Renal pelvis (tissue), 4 donors: ENCODE measurements around the gene KLHL8. TPM values are rescaled to one million over a fixed set of nuclear protein-coding genes. Genes with fewer than 3 reads are reported as not detected.
"Not testable (repeated sequence)": the region's sequence is repeated elsewhere in the genome, so short reads cannot be mapped to it uniquely, and the experiment has no call there.

Experiments used
- DNase-seq: peaks from one replicate; pipeline ENCODE4 v3.0.0-alpha.2; 2013
- polyA plus RNA-seq, 3 donors: library from polyadenylated mRNA; unstranded; fragments of 120-200 nt; gene quantifications; one replicate each; pipeline ENCODE4 v1.2.1, GENCODE V29; 2013; ENCODE audit not compliant: insufficient read length in 3 of 3

The KLHL8 gene
- polyA plus RNA-seq, 3 donors = 13.6 to 24.2 (median 15.6) TPM

DNA sequence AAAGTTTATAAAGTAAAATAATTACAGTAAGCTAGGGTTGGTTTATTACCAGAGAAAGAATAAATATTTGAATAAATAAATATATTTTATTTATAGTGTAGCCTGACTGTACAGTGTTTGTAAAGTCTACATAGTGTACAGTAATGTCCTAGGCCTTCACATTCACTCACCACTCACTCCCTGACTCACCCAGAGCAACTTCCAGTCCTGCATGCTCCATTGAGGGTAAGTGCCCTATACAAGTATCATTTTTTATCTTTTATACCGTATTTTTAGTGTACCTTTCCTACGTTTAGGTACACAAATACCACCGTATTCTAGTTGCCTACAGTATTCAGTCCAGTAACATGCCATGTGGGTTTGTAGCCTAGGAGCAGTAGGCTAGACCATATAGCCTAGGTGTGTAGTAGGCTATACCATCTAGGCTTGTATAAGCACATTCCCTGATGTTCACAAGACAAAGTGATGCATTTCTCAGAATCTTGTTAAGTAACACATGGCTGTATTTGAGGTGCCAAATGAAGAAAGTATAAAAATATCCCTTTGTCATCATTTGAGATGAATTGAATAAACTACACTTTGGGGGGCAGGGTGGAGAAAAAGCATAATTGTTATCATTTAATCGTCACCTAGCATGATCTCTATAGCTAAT is 14.7 kb upstream of the KLHL8 start:
- no peak for DNase-seq

DNA sequence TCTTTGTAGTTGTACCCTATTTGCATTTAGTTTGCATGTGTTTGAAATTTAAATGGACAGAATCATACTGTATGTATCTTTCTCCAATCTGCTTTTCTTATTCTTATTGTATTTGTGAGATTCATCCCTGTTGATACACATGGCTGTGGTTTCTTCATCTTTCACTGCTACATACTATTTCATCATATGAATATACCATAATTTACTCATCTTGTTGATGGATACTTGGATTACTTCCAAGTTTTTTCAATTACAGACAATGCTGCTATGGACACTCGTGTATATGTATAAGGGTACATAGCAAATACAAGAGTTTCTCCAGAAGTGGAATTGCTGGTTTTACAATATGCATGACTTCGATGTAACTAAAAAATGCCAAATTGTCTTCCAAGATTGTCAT is 11.8 kb upstream of the KLHL8 start:
- no peak for DNase-seq

GRCh38 chr4:87230806-87231205 is 10.4 kb upstream of the KLHL8 start:
- no peak for DNase-seq

GRCh38 chr4:87229979-87230378 is 9.6 kb upstream of the KLHL8 start:
- no peak for DNase-seq

DNA sequence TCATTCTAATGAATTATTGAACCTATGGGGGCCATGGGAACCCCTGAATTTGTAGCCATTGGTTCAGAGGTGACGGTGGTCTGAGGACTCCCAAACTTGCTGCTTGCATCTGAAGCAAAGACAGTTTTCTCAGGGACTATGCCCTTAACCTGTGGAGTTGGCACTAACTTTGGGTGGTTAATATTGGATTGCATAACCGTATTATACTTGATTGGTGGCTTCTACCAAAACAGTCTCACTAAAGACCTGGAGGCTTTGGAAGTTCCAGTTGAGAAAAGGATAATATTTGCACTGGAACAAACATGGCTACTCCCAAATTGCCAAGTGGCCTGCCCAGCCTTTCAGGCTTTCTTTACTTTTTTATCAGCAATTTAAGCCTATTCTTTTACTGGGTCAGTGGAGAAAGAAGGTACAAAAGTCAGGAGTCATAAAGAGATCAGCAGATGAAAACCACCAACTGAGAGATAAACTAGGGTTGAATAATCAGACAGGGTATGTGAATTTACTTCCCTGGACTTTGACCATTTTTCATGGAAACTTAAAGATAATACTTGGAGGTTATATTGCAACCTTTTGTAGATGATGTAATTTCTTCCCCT is 7.9 kb upstream of the KLHL8 start:
- no peak for DNase-seq

GRCh38 chr4:87227751-87228151 is 7.3 kb upstream of the KLHL8 start:
- peak; percentile 64 for DNase-seq

- no peak for DNase-seq
Measured at GRCh38 chr4:87225936-87226335, 5.5 kb upstream of the KLHL8 start.

GRCh38 chr4:87224141-87224923 is 3.9 kb upstream of the KLHL8 start:
- DNase-seq = no peak

DNA sequence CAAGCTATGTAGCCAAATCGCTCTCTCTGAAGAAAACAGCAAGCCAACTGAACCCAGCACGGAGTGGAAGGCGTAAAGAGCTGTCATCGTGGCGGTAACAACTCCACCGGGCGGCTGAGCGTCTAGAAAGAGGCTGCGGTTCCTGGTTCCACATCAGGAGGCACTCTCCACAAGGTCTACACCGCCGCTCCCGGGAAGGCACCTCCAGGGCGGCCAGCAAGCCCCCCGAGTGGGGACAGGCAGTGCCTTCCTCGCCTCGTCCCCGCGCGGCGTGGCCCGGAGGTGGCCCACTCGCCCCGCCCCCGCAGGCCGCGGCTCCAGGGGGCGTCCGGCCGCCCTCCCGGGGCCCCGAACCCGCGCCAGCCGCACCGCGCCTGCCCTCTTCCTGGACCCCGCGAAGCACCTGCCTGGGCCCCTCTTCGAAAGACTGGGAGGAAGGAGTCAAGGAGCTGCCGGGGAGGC is 755 bp downstream of the KLHL8 start:
- peak; percentile 44 for DNase-seq

GRCh38 chr4:87217235-87217763 is 3.1 kb downstream of the KLHL8 start:
- not testable (repeated sequence) for DNase-seq

DNA sequence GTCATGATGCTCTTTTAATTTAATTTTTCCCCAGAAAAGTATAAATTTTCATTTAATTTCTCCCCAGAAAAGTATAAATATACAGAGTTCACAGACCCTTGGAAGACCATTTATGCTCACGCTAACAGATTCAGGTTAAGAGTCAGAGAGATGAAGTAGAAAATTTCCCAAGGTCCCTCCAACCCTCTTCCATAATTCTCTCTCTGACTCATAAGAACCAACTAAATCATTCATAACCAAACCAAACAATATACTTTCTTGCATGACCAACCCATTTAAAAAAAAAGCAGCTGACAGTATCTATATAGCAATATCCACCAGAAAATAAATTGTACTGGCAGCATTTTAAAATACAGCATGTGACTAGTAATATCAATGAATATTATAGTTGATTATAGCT is 3.9 kb downstream of the KLHL8 start:
- DNase-seq = no peak

DNA sequence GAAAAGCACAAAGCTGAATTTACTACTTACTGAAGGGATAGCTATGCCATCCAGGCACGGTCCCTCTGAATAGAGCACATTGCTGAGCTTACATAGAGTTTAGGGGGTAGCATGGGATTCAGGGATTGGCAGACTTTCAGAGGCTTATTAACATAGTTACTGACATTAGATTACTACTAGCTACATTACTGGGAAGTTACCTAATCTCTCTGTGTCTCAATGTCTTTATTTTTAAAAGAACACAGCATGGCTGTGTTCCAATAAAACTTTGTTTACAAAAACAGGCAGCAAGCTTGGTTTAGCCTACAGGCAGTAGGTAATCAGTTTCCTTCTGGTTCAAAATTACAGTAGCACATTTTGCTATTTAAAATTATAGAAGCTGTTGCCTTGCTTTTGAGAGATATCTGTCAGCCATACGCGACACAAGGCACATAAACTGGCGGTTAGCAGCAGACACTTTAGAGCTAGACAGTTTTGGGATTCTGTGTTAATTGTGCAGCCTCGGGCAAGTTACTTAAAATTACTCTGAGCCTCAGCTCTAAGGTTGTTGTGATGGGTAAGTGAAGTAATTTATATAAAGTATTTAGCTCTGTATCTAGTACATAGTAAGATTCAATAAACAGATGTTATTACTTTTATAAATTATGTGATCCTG is 6.9 kb downstream of the KLHL8 start:
- no peak for DNase-seq

GRCh38 chr4:87211249-87211952 is 9.0 kb downstream of the KLHL8 start:
- no peak for DNase-seq

DNA sequence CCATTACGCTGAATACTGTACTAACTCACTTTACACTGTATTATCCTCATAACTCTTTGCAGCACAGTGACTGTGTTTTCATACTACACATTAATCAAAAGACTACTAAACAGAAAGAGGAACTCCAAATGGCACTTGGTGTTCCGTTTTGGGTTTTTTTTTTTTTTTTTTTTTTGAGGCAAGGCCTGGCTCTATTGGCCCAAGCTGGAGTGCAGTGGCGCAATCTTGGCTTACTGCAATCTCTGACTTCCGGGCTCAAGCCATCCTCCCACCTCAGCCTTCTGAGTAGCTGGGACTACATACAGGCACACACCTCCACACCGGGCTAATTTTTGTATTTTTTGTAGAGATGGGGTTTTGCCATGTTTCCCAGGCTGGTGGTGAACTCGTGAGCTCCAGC is 10.7 kb downstream of the KLHL8 start:
- no peak for DNase-seq

GRCh38 chr4:87209182-87209581 is 11.2 kb downstream of the KLHL8 start:
- DNase-seq = no peak

GRCh38 chr4:87204559-87204958 is 15.9 kb downstream of the KLHL8 start:
- no peak for DNase-seq

DNA sequence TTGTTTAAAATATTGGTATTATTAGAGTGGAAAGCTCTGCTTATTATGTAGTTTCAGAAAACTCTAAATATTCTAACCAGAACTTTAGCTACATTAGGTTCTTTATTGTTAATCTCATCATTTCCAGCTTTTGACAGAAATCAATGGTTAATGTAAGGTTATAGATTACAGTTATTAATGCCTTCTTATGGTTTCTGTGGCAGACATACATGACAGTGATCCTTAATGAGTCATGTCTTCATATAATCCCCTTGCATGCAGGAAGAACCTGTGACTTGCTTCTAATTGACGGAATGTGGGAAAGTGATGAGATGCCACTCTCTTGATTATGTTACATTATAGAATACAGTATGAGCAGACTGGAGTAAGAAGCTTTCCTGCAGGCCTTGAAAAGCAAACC is 23.5 kb downstream of the KLHL8 start:
- no peak for DNase-seq

GRCh38 chr4:87196146-87196545 is 24.3 kb downstream of the KLHL8 start:
- no peak for DNase-seq

DNA sequence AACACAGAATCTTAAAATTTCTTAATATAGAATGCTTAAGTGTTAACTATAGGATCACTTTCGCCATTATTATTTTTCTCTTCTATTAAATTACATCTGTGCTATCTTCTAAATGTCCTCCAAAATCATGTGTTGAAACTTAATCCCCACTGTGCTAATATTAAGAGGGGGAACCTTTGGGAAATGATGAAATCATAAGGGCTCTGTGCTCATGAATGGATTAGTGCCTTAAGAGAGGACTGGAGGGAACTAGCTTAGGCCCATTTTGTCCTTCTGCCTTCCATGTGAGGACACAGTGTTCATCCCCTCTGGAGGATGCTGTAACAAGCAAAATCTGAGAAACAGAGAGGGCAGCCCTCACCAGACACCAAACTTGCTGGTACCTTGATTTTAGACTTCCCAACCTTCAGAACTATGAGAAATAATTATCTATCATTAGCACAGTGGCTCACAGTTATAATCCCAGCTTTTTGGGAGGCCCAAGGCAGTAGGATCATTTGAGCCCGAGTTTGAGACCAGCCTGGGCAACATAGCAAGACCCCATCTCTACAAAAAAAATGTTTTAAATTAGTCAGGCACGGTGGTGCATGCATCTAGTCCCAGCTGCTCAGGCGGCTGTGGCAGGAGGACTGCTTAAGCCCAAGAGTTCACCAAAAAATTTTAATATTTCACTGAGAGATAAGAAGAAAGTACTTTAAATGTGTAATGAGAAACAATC is 26.3 kb downstream of the KLHL8 start:
- no peak for DNase-seq

DNA sequence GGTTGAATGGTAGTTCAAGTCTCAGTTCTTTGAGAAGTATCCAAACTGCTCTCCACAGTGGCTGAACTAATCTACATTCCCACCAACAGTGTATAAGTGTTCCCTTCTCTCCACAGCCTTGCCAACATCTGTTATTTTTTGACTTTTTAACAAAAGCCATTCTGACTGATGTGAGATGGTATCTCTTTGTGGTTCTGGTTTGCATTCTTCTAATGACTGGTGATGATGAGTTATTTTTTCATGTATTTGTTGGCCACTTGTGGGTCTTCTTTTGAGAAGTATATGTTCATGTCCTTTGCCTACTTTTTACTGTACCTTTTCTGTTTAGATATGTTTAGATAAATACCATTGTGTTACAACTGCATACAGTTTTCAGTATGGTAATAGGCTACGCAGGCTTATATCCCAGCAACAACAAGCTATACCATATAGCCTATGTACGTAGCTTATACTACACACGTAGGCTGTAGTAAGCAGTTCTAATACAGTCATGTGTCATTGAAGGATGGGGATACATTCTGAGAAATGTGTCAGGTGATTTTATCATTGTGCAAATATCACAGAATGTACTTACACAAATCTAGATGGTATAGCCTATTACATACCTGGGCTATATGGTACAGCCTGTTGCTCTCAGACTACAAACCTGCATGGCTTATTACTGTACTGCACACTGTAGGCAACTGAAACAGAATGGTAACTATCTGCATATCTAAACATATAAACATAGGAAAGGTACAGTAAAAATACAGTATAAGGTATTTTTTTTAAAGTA is 28.1 kb downstream of the KLHL8 start:
- DNase-seq = no peak
